NCI-H2196 treated with DMSO at 0.1 percent for 48 hours (cell line): ENCODE data around the gene CCSAP.
"Not testable (repeated sequence)": the region's sequence is repeated elsewhere in the genome, so short reads cannot be mapped to it uniquely, and the experiment has no call there.

Experiments used
- DNase-seq: peaks from one replicate; lab custom pipeline; 2025; ENCODE audit not compliant: unreplicated experiment; lab: John Stamatoyannopoulos, UW

Gene CCSAP, protein sequence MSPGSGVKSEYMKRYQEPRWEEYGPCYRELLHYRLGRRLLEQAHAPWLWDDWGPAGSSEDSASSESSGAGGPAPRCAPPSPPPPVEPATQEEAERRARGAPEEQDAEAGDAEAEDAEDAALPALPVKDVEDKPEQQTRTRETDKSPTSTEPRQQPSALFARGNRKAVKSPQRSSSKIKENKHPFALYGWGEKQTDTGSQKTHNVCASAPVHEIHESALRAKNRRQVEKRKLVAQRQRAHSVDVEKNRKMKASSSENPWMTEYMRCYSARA

DNA sequence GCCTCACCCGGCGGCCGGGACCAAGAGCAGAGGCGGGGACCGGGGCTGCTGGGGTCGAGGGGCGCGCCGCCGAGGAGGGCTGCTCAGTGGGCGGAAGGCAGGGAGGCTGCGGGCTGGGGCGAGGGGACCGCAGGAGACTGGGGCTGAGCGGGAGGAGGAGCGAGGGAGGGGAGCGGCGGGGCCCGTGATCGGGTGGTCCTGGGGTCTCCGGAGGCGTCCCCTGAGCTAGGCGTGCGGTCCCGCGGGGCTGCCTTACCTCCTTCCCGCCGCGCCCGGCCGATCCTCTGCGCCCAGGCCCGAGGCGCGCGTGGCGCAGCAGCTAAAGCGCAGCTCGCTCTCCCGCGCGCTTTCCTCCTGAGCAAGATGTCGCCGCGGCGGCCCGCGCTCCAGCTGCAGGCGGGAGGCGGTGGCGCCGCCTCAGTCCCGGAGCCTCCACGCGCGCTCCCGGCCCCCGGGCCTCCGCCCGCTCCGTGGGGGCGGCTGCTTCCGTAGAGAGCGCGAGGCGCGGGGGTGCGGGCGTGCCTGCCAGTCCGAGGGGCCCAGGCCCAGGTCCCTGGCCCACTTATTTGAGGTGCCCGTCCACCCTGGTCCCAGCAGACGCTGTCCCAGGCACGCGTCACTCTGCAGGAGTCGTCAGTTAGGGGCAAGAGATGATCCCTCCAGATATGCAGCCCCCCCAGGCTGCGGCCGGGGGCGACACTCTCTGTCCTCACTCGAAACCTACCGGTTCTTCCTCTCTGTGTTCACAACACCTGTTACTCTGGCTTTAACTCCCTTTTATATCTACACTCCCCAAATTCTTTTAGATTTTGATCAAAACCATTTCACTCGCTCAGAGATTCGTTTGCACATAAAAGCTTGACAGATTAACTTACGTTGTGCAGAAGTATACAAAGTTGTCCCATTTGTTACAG lies at the start of gene CCSAP:
Gene CCSAP (minus strand): TSS at position 392 of the 914 bp plus-strand sequence. CDS start 582 bp downstream, outside the sequence.
- no peak for DNase-seq

DNA sequence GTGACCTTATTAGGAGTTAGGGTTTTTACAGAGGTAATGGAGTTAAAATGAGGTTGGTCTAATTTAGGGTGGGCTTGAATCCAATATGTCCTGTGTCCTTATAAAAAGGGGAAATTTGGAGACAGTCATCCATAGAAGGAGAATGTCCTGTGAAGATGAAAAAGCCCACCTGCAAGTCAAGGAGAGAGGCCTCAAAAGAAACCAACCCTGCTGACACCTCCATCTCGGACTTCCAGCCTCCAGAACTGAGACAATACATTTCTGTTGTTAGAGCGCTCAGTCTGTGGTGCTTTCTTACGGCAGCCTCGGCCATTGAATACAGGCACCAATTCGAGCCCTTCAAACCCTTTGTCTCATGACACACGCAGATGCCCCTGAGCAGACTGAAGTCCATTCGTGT lies 47.3 kb upstream of the CCSAP start:
- DNase-seq = no peak

DNA sequence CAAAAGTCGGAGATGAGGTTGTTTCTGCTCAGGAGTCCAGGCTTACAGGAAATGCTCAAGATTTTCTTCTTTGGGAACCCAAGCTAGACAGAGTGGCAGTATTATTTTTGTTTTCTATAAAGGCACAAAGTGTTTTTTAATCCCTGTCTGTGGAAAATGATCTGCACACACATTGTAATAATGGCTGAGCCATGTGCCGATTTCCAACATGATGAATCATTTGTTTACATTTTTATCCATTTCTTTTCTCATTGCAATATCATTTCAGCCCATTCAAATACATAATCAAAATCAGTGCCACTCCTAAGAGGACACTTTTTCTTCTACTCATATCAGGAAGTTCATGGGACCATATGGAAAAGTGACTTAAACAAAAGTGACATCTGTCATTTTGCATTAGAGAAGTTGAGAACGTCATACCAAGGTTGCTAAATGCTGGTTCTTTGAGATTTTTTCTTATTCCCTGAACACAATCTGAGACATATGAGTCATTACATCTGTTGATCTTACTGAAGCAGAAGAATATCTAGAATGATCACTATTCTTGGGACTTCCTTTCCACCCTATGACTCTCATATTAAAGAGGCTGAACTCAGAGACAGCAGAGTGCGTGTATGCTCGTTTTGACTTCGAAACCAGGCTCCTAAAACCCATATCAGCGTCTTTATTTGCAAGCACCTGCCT lies 46.2 kb upstream of the CCSAP start:
- DNase-seq = no peak

DNA sequence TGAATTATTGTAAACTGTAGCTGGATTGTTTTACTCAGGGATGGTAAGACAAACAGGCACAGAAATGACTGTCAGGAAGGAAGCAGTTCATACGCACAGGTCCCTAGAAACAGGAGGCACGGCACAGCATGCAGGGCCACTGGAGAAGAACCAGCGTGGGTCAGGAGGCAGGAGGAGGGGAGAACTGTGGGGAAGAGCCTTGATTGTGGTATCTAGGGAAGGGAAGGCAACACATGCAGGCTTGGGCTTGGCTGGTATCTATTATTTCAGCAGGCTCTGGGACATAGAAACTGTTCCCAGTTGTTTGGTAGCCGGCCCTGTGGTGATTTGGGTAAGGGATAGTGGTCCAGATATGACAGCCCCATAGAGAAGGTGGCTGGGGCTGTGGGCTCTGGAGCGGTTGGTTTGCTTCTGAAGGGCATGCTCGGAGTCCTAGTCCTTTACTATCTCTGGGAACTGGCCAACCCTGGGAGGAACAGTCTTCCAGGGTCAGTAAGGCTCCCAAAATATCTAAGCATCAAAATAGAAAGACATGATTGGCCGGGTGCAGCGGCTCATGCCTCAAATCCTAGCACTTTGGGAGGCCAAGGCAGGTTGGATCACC lies 43.1 kb upstream of the CCSAP start:
- no peak for DNase-seq

DNA sequence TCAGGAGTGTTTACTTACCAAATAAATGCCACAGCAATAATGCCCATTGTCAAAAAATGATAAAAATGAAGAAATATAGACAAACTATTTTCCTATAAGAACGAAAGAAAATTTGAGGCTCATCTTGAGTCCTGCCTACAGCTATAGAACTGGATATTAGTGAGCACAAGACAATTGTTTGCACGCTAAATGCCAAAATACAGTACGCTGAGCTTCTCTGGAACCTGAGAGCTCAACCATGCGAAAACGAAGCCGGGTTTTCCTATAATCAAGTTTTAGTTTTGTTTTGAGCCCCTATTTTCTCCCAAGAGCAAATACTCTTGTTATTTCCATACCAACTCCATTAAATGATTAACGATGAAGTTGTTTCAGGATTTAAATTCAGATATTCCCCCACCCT lies 42.0 kb upstream of the CCSAP start:
- DNase-seq = no peak

DNA sequence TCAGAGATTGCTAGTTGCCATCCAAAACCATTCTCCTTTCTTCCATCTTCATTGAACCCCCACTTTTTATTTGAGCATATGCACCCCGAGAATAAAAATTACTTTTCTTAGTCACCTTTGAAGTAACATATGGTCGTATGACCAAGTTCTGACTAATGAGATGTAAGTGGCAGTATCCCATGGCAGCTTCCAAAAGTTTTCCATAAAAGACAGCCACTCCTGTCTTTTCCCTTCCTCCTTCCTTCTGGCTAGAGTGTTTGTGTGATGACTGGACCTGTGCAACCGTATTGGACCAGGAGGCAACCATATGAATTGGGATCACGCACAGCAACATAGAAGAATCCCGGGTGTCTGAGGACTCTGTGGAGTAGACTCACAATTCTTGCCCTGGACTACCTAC lies 41.1 kb upstream of the CCSAP start:
- no peak for DNase-seq

DNA sequence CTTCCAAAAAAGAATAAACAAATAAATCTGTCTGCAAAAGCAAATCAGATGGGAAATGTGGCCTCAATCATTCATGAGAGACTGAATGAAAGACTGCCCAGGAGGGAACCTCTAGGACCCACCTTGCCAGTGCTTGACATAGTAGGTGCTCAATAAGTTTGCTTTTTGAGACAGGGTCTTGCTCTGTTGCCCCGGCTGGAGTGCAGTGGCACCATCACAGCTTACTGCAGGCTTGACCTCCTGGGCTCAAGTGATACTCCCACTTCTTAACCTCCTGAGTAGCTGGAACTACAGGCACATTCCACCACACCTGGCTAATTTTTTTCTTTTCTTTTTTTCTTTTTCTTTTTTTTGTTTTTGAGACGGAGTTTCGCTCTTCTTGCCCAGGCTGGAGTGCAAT lies 40.3 kb upstream of the CCSAP start:
- no peak for DNase-seq

DNA sequence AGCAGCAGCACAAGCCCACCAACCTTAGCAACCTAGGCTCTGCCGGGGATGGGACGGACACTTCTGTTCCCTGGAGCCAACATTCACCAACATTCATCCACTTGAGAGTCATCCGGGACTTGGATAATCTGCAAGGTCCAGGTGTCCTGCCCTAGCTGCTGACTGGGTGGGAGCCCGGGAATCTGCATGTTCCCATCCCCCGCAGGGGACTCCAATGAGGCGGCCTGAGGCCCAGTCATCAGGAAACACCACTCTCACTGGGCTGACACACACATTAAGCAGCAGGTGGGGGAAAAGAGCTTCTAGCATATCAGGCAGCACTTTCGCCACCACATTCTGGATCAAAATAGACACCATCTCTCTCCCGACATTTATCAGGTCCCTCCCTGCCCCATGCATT lies 38.4 kb upstream of the CCSAP start:
- no peak for DNase-seq

DNA sequence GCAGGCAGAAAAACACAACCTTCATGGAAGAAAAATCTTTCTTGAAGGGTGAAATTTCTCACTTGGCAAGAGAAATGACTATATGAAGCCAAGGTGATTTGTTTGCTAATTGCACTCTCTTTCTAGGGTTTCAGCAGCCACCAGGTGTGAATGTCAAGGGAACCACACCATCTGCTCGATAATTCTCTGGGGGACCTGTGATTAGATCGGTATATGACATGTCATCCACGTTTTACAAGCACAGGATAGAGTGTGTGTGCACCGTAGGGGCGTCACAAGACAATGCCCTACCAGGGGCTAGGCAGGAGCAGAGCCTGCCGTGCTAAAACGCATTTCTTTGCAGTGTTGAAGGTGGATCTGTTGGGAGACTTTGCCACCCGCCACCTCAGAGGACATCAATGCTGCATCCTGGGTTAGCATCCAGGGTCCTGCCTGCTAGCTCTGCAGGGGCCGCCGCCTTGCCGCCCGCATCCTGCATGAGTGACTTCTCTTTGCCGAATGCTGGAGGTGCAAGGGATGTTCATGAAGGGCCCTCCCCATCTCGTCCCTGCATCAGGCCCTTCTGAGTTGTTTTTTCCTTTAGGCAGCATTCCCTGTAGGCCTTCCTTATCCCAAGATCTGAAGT lies 37.8 kb upstream of the CCSAP start:
- DNase-seq = no peak

DNA sequence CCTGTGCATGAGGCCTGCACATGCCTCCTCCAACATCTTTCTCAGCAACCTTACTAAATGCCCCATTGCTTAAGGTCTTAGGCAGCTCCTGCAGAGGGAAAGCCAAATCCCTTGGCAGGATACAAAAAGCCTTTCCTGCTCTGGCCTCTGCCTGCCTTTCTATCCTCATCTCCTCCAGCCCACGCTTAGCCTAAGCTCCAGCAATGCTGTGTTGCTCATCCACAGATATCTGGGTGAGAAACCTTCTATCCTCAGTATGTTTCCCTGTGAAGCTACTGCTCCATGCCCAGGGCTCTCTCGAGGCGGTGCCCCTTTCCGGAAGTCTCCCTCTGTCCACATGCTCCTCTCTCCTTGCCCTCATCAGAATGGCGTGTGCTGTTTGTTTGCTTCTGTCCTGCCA lies 37.0 kb upstream of the CCSAP start:
- no peak for DNase-seq

DNA sequence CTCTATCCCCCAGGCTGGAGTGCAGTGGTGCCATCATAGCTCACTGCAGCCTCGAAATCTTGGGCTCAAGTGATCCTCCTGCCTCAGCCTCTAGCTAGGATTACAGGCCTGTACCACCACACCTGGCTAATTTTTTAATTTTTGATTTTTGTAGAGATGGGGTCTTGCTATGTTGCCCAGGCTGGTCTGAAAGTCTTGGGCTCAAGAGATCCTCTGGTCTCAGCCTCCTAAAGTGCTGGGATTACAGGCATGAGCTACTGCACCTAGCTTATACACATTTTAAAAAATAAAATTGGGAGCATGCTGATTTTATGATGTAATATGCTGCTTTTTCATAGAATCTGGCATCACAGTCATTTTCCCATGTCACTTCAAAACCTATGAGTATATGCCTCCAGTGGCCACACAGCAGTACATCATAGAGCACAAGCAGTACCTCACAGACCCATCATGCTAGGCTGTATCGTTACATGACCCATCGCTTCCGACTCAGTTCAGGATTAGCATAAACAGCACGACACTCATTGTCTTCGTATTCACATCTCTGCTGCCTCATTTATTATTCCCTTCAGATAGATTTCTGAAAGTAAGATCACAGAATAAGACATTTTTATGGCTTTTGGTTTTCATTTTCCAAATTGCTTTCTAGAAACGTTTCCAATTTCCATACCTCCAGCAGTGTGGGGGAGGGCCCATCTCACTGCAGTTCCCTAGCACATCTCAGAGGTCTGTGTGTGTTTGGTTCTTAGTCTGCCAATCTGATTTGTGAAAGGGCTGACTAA lies 35.9 kb upstream of the CCSAP start:
- no peak for DNase-seq

DNA sequence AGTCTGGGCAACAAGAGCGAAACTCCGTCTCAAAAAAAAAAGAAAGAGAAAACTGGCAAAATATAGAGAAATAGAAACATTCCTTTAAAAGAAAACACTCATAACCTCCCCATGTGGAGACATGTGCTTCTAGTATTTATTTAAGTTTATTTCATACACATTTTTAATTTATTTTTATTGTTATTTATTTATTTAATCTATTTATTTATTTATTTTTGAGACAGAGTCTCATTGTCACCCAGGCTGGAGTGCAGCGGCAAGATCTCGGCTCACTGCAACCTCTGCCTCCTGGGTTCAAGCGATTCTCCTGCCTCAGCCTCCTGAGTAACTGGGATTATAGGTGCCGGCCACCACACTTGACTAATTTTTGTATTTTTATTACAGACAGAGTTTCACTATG lies 35.2 kb upstream of the CCSAP start:
- not testable (repeated sequence) for DNase-seq

DNA sequence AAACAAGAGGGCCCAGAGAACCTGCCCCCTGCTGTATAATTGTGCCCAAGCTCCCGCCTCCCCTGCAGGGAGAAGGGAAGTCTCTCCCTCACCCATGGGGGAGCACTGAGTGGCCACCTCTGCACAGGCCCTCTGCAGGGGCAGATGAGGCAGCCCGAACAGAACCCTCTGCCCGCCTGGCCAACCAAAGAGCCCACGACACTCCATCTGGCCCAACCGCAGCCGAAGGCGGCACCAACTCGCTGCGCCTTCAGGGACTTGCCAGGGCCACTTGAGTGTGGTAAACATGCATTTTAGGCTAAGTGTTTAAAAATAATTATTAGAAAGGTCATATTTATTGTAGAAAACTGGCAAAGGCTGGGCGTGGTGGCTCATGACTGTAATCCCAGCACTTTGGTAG lies 34.6 kb upstream of the CCSAP start:
- DNase-seq = no peak

DNA sequence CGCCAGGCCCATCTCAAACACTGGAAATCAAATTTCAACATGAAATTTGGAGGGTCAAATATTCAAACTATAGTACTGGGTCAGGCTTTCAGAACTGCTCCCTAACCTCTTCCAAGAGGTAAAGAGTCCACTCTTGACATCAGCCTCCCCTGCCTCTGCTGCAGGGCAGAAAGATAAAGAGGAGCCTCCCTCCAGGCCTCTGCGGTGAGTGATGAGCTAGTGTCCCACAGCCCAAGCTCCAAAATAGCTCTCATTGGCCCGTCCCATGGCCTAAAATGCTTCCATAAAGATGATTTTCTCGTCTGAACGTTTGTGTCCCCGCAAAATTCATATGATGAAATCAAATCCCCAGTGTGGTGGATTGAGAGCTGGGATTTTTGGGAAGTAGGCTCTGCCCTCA lies 33.7 kb upstream of the CCSAP start:
- no peak for DNase-seq

DNA sequence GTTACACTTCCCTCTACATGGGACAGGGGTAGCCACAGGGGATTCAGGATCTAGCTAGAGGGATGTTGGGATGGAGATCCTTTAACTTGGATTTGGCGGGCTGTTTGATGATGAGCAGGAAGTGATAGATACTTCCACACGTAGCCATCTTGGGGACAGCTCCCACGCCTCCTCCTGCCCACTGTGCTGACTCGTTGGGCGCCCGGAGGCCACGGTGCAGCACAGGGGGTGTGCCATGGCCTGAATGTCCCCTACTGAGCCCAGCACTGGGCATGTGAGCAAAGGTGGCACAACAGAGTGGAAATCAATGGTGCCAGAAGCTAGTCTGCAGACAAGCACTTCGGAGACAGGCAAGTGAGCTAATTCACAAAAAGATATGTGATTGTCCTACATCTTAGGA lies 31.6 kb upstream of the CCSAP start:
- no peak for DNase-seq

DNA sequence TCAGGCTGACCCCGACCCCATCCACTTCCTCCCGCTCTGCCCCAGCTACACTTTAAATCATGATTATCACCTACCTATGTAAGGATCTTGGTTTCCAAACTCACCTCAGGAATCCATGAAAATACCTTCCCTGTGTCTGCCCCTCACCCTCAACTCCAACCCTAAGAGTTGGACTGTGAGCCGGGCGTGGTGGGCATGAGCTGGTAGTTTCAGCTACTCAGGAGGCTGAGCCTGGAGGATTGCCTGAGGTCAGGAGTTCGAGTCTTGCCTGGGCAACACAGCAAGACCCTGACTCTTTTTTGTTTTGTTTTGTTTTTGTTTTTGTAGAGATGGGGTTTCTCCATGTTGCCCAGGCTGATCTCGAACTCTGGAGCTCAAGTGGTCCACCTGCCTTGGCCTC lies 30.5 kb upstream of the CCSAP start:
- DNase-seq = no peak

DNA sequence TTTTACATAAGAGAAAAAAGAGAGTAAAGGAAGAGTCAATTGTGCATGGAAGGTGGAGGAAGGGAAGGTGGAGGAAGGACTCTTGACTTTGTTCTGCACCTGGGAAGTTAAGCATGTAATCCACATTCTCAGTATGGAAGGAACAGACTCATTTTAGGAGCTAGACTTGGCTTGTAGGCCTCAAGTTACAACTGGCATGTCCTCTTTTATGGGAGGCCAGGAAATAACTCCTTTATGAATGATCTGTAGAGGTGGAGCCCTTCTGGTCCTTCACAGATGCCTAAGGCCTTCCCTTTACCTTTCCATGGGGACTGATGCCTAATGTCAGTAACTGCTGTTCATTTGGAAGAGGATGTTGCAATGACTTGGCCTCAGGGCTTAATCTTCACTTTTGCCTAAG lies 29.4 kb upstream of the CCSAP start:
- DNase-seq = no peak

DNA sequence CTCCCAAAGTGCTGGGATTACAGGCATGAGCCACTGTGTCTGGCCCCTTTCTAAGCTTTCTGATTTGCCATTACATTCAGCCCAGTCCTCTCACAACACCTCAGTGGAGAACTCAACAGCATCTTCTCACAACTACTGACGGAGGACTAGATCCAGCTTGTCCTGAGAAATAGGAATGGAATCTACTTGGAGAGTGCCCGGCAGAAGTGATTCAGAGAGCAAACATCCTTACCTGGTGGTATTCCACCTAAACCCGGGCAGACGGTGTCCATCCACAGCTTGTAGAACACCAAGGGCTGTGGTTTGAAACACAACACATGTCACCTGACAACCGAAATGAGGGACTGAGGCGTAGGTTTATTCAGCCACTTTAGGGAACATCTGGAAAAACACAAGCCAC lies 28.8 kb upstream of the CCSAP start:
- DNase-seq = no peak

DNA sequence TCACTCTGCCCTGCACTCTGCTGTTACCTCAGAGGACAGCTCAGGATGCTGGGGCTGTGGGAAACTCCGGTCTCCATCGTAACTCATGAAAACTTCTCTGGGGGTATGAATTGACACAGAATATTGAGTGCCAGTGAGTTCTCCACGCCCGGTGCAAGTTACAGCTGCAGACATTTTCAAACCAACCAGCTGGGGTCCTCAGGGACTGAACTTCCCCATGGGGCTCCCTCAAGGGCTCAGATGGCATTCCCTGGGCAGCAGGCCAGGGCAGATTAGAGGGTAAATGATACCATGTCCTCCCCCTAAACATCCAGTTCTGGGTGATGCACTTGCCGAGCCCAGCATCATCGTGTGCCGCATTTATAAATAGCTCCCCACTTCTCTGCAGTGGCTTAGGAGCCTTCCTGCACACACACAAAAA lies 27.8 kb upstream of the CCSAP start:
- DNase-seq = no peak

DNA sequence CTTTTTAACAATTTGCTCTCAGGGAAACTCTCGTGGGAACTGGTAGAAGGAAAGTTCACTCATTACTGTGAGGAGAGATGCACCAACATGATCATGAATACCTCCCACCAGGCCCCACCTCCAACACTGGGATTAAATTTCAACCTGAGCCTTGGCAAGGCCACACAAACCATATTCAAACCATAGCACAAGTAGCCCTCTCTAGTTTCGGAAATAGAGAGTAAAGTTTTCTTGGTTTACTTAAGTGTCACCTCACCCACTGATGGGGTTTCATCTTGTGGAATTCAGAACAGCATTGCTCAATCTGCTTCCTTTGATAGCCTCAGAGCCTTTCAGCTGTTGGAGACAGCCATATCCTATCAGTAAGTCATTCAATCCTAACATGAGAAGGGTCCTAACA lies 25.5 kb upstream of the CCSAP start:
- DNase-seq = no peak
